ENCODE data around the gene CXorf49B. TPM values are rescaled to one million over a fixed set of nuclear protein-coding genes. Genes with fewer than 3 reads are reported as not detected.
"Not testable (repeated sequence)": the region's sequence is repeated elsewhere in the genome, so short reads cannot be mapped to it uniquely, and the experiment has no call there.

The CXorf49B gene
- polyA plus RNA-seq (2011; rRNA removed) (not detected in 2 replicates), polyA minus RNA-seq (2011; rRNA and poly(A)+ RNA removed) (not detected in 2 replicates)

DNA sequence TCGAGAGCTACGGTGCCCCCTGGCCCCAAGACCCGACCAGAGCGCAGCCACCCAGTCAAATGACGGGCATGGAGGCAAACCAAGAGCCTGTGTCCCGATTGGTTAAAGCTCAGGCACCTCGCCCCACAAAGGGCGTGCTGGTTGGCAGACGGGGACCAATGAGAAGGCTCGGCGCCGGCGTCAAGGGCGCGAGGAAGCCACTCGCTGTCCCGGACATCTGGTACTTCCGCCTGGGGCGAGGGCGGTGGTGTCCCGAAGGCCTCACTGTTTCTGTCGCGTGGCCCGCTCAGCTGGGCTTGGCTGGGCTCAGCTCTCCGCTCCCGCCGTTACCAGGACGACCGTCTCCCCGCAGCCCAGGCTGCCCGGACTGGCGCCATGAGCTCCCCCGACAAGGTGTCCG lies at the start of gene CXorf49B:
Gene CXorf49B, plus strand, starts transcription at position 301 of the 400 bp plus-strand sequence. Its CDS starts 75 bp downstream, at position 376.
- H3K27ac ChIP-seq (ENCODE audit: low read depth, low read length); H3K27me3 ChIP-seq (ENCODE audit: control insufficient read depth, insufficient read depth, low read length); H3K9me3 ChIP-seq (ENCODE audit: control insufficient read depth, insufficient read depth, low read length); CTCF ChIA-PET; H3K4me3 ChIP-seq (ENCODE audit: low read depth, low read length); DNase-seq (ENCODE audit: low read depth, low spot score); POLR2A ChIA-PET: not testable (repeated sequence)

DNA sequence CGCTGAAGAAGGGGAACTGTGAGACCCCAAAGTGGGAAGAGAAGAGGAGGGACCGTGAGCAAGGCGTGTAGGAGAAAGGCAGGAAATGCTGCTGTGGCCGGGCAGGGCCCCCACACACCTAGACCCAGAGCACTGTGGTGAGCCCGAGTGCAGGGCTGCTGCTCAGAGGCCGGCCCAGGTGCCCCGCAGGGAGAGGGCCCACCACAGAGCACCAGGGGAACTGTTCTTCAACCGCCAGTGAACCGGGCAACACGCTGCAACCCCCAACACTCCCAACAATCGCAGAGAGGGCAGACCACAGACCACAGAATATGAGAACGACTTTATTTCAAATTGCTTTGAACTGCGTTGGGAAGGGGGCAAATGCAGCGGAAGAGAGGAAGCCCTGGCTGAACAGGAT lies 49.1 kb upstream of the CXorf49B start:
- H3K9me3 ChIP-seq (ENCODE audit: control insufficient read depth, insufficient read depth, low read length); H3K27me3 ChIP-seq (ENCODE audit: control insufficient read depth, insufficient read depth, low read length); H3K4me3 ChIP-seq (ENCODE audit: low read depth, low read length); POLR2A ChIA-PET; H3K27ac ChIP-seq (ENCODE audit: low read depth, low read length); DNase-seq (ENCODE audit: low read depth, low spot score); CTCF ChIA-PET: not testable (repeated sequence)

DNA sequence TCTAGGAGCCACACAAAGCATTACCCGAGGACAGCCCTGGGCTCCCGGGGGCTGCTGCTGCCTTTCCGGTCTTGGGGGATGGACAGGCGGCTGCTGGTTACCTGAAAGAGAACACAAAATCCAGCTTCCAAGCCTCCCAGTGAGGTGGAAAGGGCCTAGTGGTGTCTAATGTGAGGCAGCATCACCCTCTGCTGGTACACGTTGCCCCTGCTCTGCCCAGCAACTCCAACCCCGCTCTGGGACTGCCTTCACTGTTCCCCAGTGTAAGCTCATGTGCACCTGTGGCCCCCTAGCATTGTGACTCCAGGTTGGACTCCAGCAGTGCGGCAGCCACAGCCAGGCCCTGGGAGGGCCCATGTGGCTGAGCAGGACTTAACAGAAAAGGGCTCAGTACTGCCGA lies 47.6 kb upstream of the CXorf49B start:
- H3K4me3 ChIP-seq (ENCODE audit: low read depth, low read length); DNase-seq (ENCODE audit: low read depth, low spot score); POLR2A ChIA-PET; H3K27ac ChIP-seq (ENCODE audit: low read depth, low read length); CTCF ChIA-PET; H3K27me3 ChIP-seq (ENCODE audit: control insufficient read depth, insufficient read depth, low read length); H3K9me3 ChIP-seq (ENCODE audit: control insufficient read depth, insufficient read depth, low read length): not testable (repeated sequence)

DNA sequence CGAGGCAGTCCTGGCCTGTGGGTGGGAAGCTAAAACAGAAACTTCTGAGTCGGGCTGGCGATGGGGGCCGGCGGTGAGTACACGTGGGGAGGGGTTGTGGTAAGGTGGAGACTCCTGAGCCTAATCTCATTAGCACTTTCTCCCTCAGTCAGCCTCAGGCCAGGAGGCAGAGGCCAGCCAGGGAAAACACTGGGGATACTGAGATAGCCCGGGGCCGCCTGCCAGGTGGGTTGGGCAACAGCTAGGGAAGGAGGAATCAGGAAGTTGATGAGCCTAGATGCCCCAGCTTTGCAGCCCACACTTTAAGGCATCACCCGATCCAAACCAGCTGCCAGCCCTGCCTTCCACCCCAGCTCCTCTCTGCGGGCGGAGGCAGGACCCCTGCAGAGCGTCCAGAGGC lies 46.8 kb upstream of the CXorf49B start:
- H3K9me3 ChIP-seq (ENCODE audit: control insufficient read depth, insufficient read depth, low read length); POLR2A ChIA-PET; H3K4me3 ChIP-seq (ENCODE audit: low read depth, low read length); H3K27ac ChIP-seq (ENCODE audit: low read depth, low read length); DNase-seq (ENCODE audit: low read depth, low spot score); H3K27me3 ChIP-seq (ENCODE audit: control insufficient read depth, insufficient read depth, low read length); CTCF ChIA-PET: not testable (repeated sequence)

DNA sequence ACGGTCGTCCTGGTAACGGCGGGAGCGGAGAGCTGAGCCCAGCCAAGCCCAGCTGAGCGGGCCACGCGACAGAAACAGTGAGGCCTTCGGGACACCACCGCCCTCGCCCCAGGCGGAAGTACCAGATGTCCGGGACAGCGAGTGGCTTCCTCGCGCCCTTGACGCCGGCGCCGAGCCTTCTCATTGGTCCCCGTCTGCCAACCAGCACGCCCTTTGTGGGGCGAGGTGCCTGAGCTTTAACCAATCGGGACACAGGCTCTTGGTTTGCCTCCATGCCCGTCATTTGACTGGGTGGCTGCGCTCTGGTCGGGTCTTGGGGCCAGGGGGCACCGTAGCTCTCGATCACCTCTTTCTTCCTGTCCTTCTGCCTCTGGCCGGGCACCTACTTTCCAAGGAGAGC lies 45.0 kb upstream of the CXorf49B start, which contains the start of gene CXorf49:
Gene CXorf49, minus strand, starts transcription at position 101 of the 400 bp plus-strand sequence. CDS start 134 bp downstream, outside the sequence.
- POLR2A ChIA-PET, CTCF ChIA-PET: not testable (repeated sequence)

DNA sequence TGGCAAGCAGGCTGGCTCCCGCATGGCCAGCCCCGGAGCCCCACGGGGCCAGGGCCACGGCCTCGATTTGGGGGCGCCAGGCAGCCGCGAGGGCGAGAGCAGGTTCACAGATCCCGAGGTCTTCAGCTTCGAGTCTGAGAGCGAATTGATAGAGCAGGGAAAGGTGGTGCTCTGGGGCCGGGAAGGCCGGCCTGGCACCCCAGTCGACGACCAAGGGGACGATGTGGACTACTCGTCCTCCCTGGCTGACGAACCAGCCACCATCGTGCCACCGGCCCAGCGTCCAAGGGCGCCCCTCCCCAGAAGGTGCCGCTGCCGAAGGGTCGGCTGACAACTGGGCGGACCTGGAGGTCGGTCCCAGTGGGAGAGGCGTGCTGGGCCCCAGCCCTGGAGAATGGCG lies 44.0 kb upstream of the CXorf49B start:
- H3K27me3 ChIP-seq (ENCODE audit: control insufficient read depth, insufficient read depth, low read length); H3K27ac ChIP-seq (ENCODE audit: low read depth, low read length); CTCF ChIA-PET; POLR2A ChIA-PET; H3K9me3 ChIP-seq (ENCODE audit: control insufficient read depth, insufficient read depth, low read length); DNase-seq (ENCODE audit: low read depth, low spot score); H3K4me3 ChIP-seq (ENCODE audit: low read depth, low read length): not testable (repeated sequence)

More for the DNA sequence above, 45.0 kb upstream of the CXorf49B start, which contains the start of gene CXorf49:
- not testable (repeated sequence) for H3K27ac ChIP-seq (ENCODE audit: low read depth, low read length); H3K4me3 ChIP-seq (ENCODE audit: low read depth, low read length); H3K9me3 ChIP-seq (ENCODE audit: control insufficient read depth, insufficient read depth, low read length); H3K27me3 ChIP-seq (ENCODE audit: control insufficient read depth, insufficient read depth, low read length); DNase-seq (ENCODE audit: low read depth, low spot score)

DNA sequence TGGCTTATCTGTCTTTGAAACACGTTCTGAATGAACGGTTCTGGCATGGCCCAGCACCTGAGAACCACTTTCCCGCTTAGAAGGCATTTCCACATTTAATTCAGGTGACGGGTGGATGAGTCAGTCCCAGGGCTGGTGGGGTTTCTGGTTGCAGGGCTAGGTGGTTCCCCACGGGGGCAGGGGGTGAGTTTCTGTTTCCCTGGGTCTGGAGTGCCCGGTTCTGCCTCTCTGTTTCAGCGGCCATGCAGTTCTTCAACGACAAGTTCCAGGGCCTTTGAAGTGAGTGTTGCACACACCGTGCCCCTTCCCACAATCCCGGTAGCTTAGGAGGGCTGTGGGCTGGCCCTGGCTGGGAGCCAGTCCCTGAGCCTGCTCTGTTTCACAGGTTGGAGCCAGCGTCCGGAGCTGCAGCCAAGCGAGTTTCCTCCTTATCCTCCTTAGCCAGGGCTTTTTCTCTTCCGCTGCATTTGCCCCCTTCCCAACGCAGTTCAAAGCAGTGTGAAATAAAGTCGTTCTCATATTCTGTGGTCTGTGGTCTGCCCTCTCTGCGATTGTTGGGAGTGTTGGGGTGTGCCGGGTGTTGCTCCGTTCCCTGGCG lies 42.8 kb upstream of the CXorf49B start:
- CTCF ChIA-PET; H3K27me3 ChIP-seq (ENCODE audit: control insufficient read depth, insufficient read depth, low read length); H3K27ac ChIP-seq (ENCODE audit: low read depth, low read length); H3K9me3 ChIP-seq (ENCODE audit: control insufficient read depth, insufficient read depth, low read length); POLR2A ChIA-PET; H3K4me3 ChIP-seq (ENCODE audit: low read depth, low read length); DNase-seq (ENCODE audit: low read depth, low spot score): not testable (repeated sequence)

DNA sequence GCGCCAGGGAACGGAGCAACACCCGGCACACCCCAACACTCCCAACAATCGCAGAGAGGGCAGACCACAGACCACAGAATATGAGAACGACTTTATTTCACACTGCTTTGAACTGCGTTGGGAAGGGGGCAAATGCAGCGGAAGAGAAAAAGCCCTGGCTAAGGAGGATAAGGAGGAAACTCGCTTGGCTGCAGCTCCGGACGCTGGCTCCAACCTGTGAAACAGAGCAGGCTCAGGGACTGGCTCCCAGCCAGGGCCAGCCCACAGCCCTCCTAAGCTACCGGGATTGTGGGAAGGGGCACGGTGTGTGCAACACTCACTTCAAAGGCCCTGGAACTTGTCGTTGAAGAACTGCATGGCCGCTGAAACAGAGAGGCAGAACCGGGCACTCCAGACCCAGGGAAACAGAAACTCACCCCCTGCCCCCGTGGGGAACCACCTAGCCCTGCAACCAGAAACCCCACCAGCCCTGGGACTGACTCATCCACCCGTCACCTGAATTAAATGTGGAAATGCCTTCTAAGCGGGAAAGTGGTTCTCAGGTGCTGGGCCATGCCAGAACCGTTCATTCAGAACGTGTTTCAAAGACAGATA lies 2.4 kb upstream of the CXorf49B start:
- H3K27ac ChIP-seq (ENCODE audit: low read depth, low read length); H3K27me3 ChIP-seq (ENCODE audit: control insufficient read depth, insufficient read depth, low read length); CTCF ChIA-PET; DNase-seq (ENCODE audit: low read depth, low spot score); H3K9me3 ChIP-seq (ENCODE audit: control insufficient read depth, insufficient read depth, low read length); H3K4me3 ChIP-seq (ENCODE audit: low read depth, low read length); POLR2A ChIA-PET: not testable (repeated sequence)

DNA sequence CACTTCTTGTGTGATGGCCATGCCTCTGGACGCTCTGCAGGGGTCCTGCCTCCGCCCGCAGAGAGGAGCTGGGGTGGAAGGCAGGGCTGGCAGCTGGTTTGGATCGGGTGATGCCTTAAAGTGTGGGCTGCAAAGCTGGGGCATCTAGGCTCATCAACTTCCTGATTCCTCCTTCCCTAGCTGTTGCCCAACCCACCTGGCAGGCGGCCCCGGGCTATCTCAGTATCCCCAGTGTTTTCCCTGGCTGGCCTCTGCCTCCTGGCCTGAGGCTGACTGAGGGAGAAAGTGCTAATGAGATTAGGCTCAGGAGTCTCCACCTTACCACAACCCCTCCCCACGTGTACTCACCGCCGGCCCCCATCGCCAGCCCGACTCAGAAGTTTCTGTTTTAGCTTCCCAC lies 1.7 kb downstream of the CXorf49B start:
- H3K4me3 ChIP-seq (ENCODE audit: low read depth, low read length); CTCF ChIA-PET; POLR2A ChIA-PET; H3K27me3 ChIP-seq (ENCODE audit: control insufficient read depth, insufficient read depth, low read length); H3K9me3 ChIP-seq (ENCODE audit: control insufficient read depth, insufficient read depth, low read length); H3K27ac ChIP-seq (ENCODE audit: low read depth, low read length); DNase-seq (ENCODE audit: low read depth, low spot score): not testable (repeated sequence)

DNA sequence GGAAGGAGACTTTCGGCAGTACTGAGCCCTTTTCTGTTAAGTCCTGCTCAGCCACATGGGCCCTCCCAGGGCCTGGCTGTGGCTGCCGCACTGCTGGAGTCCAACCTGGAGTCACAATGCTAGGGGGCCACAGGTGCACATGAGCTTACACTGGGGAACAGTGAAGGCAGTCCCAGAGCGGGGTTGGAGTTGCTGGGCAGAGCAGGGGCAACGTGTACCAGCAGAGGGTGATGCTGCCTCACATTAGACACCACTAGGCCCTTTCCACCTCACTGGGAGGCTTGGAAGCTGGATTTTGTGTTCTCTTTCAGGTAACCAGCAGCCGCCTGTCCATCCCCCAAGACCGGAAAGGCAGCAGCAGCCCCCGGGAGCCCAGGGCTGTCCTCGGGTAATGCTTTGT lies 2.5 kb downstream of the CXorf49B start:
- H3K27me3 ChIP-seq (ENCODE audit: control insufficient read depth, insufficient read depth, low read length); POLR2A ChIA-PET; DNase-seq (ENCODE audit: low read depth, low spot score); H3K9me3 ChIP-seq (ENCODE audit: control insufficient read depth, insufficient read depth, low read length); H3K4me3 ChIP-seq (ENCODE audit: low read depth, low read length); H3K27ac ChIP-seq (ENCODE audit: low read depth, low read length); CTCF ChIA-PET: not testable (repeated sequence)

DNA sequence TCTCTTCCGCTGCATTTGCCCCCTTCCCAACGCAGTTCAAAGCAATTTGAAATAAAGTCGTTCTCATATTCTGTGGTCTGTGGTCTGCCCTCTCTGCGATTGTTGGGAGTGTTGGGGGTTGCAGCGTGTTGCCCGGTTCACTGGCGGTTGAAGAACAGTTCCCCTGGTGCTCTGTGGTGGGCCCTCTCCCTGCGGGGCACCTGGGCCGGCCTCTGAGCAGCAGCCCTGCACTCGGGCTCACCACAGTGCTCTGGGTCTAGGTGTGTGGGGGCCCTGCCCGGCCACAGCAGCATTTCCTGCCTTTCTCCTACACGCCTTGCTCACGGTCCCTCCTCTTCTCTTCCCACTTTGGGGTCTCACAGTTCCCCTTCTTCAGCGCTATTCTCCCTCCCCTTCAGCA lies 4.0 kb downstream of the CXorf49B start:
- H3K4me3 ChIP-seq (ENCODE audit: low read depth, low read length); H3K27ac ChIP-seq (ENCODE audit: low read depth, low read length); H3K9me3 ChIP-seq (ENCODE audit: control insufficient read depth, insufficient read depth, low read length); CTCF ChIA-PET; POLR2A ChIA-PET; DNase-seq (ENCODE audit: low read depth, low spot score); H3K27me3 ChIP-seq (ENCODE audit: control insufficient read depth, insufficient read depth, low read length): not testable (repeated sequence)

DNA sequence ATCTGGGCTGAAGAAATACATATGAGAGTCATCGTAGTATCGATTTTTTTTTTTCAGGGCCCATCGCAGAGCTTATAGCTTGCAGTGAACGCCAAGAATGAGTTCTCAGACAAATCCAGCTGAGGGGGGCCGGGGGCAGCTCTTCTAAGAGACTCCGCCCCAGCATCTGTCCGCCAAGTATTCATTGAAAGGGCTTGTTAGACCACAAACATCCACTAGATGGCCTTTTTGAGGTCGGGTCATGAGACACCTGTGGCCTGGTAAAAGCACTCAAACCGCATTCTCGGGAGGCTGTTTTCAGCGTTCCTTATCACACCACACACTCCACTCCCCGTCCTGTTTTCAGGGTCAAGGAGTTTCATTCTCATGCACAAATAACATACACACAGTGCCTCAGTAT lies 15.2 kb downstream of the CXorf49B start:
- DNase-seq (ENCODE audit: low read depth, low spot score); H3K27me3 ChIP-seq (ENCODE audit: control insufficient read depth, insufficient read depth, low read length); H3K27ac ChIP-seq (ENCODE audit: low read depth, low read length); POLR2A ChIA-PET; H3K4me3 ChIP-seq (ENCODE audit: low read depth, low read length); CTCF ChIA-PET; H3K9me3 ChIP-seq (ENCODE audit: control insufficient read depth, insufficient read depth, low read length): not testable (repeated sequence)

All from AG04450 (cell line).